Panc1 (cell line): ENCODE measurements around the gene SECISBP2. TPM values are rescaled to one million over a fixed set of nuclear protein-coding genes. Genes with fewer than 3 reads are reported as not detected.

Source experiments
- ATAC-seq: fragments of 200-7000 bp; cut with Tn5 transposase; 2 replicates; pipeline ENCODE4 v1.9.1; 2020; ENCODE audit warnings: mild to moderate bottlenecking, moderate library complexity
- BruUV-seq: library from RNA; stranded (reverse); fragments of 400-500 nt; replicated peaks from 2 replicates; lab custom pipeline; 2021; lab: Mats Ljungman, UMichigan
- CTCF ChIA-PET: fragments of 300-600 bp; sonication (Branson Sonifier 250); formaldehyde crosslinking; loops from one replicate; lab custom pipeline; 2022; ENCODE audit warnings: antibody characterized with exemption; lab: Charles Lee
- POLR2A ChIA-PET: fragments of 300-600 bp; sonication (Branson Sonifier 250); formaldehyde crosslinking; loops from one replicate; lab custom pipeline; 2022; ENCODE audit warnings: antibody characterized with exemption; lab: Charles Lee
- DNase-seq: peaks from one replicate; pipeline ENCODE4 v3.0.0-alpha.2; 2010; ENCODE audit warnings: low read depth, low spot score
- H3K27ac ChIP-seq: 2 replicates; pipeline ENCODE4 v1.5.1; 2011; ENCODE audit warnings: mild to moderate bottlenecking, low read length, inconsistent platforms
- H3K27me3 ChIP-seq: fragments of 200-500 bp; sonication (Bioruptor generic); 2 replicates; pipeline ENCODE4 v1.6.0; 2014; ENCODE audit warnings: low read length, inconsistent platforms; ENCODE audit not compliant: control insufficient read depth, insufficient read depth
- H3K36me3 ChIP-seq: fragments of 200-500 bp; sonication (Bioruptor generic); 2 replicates; pipeline ENCODE4 v1.5.1; 2014; ENCODE audit warnings: inconsistent platforms, mild to moderate bottlenecking, low read length, moderate library complexity; ENCODE audit not compliant: control insufficient read depth, insufficient read depth
- H3K4me1 ChIP-seq: 2 replicates; pipeline ENCODE4 v1.5.1; 2011; ENCODE audit warnings: inconsistent platforms, mild to moderate bottlenecking, low read length, moderate library complexity; ENCODE audit not compliant: control insufficient read depth, insufficient read depth
- H3K4me3 ChIP-seq, 2 experiments: 2 replicates each; pipeline ENCODE4 v1.5.1; 2011 to 2012; ENCODE audit warnings: low read depth in 2 of 2, low read length in 2 of 2, mild to moderate bottlenecking in 2 of 2, inconsistent platforms in 1 of 2, moderate library complexity in 1 of 2
- H3K9me3 ChIP-seq: fragments of 200-500 bp; sonication (Bioruptor generic); 2 replicates; pipeline ENCODE4 v1.5.1; 2014; ENCODE audit warnings: low read depth, mild to moderate bottlenecking, inconsistent platforms, low read length, moderate library complexity; ENCODE audit not compliant: control insufficient read depth, insufficient read depth
- POLR2AphosphoS5 ChIP-seq: IDR thresholded peaks from 2 replicates; pipeline ENCODE4 v1.6.1; 2012; ENCODE audit warnings: mild to moderate bottlenecking, low read depth, low read length, moderate library complexity
- REST ChIP-seq, 2 experiments: IDR thresholded peaks; 2 replicates each; pipeline ENCODE4 v1.6.1; 2011 to 2012; ENCODE audit warnings: low read depth in 2 of 2, control low read depth in 1 of 2, low read length in 1 of 2, mild to moderate bottlenecking in 1 of 2, moderate library complexity in 1 of 2; ENCODE audit not compliant: insufficient read depth in 1 of 2
- SIN3A ChIP-seq: IDR thresholded peaks from 2 replicates; pipeline ENCODE4 v1.6.1; 2012; ENCODE audit warnings: low read depth, mild to moderate bottlenecking, low read length, moderate library complexity, borderline replicate concordance; ENCODE audit not compliant: insufficient read depth
- TCF7L2 ChIP-seq: IDR thresholded peaks from 2 replicates; pipeline ENCODE4 v1.6.1; 2011; ENCODE audit warnings: mild to moderate bottlenecking, low read depth, low read length, inconsistent platforms
- in situ Hi-C: cut with HindIII; loops from 2 replicates; pipeline ENCODE4 v1.10.0; 2016; ENCODE audit warnings: low sequenced_read_pairs, low pct_unique_long_range_greater_than_20kb
- intact Hi-C: fragments of 100-400 bp; cut with micrococcal nuclease; formaldehyde crosslinking; loops from one replicate; pipeline ENCODE4 v1.10.0; 2022; ENCODE audit not compliant: unreplicated experiment
- total RNA-seq: library from RNA; stranded (reverse); gene quantifications from one replicate; pipeline ENCODE4 v1.2.1, GENCODE V29; 2021; ENCODE audit not compliant: unreplicated experiment
- TF ChIP-seq, protein P1 (sequence below): fragments of 450-650 bp; IDR thresholded peaks from 2 replicates; pipeline ENCODE4 v1.5.1; 2017; ENCODE audit warnings: mild to moderate bottlenecking

SECISBP2 gene
- total RNA-seq, 1 experiment from 2014 or later = 17.7 TPM

DNA sequence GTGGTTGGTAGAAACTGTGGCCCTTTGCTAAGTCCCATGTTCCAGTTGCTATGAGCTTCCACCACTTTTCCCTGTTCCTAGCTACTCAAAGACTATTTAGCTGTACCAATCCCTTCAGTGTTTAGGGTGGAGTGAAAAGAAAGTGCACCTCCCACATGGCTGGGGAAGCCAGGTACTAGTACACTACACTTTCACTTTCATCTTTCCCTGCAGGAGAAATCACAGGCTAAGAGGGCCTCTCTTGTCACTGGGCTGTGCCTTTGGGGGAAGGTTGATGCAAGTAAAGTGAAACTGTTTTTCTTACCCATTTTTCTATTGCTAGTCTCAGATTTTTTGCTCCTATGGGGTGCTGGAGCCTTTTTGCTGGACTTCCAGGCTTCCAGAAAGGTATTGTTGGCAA, 40.8 kb upstream of the SECISBP2 start:
- DNase-seq = no peak
- in situ Hi-C loops = no loop called here

DNA sequence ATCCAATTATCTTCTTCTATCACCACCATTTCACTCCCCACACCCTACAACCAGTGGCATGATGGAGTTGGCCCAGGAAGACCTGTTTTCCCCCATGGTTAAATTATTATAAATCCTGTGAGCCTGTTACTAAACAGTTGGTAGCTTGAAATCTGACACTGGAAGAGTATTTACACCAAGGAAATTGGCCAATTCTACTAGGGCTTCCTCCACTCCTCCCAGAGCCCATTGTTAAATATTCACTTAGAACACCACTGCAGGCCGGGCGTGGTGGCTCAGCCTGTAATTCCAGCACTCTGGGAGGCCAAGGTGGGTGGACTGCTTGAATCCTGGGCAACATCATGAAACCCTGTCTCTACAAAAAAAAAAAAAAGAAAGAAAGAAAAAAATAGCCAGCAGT, 39.7 kb upstream of the SECISBP2 start:
- in situ Hi-C loops (no loop called here), intact Hi-C loops (loop anchor here (5.0 to 10.0 kb wide), 2 partner anchors 96 to 254 kb away; no protein-coding TSS in a partner anchor)
- no peak for ATAC-seq
- BruUV-seq = no TSS peak
- ChIA-PET POLR2A (interaction anchor here (0.7 kb wide), 1 partner anchor 94 kb away, joined by 3 read pairs; no protein-coding TSS in a partner anchor), CTCF (interaction anchor here (0.6 to 0.7 kb wide), 3 partner anchors 21 to 699 kb away, joined by 3 to 4 read pairs (median 3); no protein-coding TSS in a partner anchor)
- no peaks in the 10 kb centered on the region for H3K36me3 ChIP-seq
- H3K27me3 ChIP-seq = no peaks in the 10 kb centered on the region
- no peak overlapping the region for H3K27ac ChIP-seq
- DNase-seq = no peak
- H3K4me1 ChIP-seq = no peaks in the 10 kb centered on the region
- no peak overlapping the region for H3K4me3 ChIP-seq
- H3K9me3 ChIP-seq = no peaks in the 10 kb centered on the region; the same call in 1 of the 2 replicates
- no peak for TF ChIP-seq SIN3A

More for the DNA sequence above, 40.8 kb upstream of the SECISBP2 start:
- H3K9me3 ChIP-seq = peaks cover 3% of the 10 kb centered on the region; the same call in 1 of the 2 replicates
- ChIA-PET POLR2A (no interaction called here), CTCF (no interaction called here)
- TF ChIP-seq TCF7L2 = no peak
- TF ChIP-seq SIN3A = no peak
- no peak for TF ChIP-seq REST (IDR thresholded peaks at IDR 0.05; ENCODE audit: insufficient read depth in 1 of 2, low read depth in 2 of 2, low read length in 1 of 2)
- TF ChIP-seq POLR2AphosphoS5 = no peak
- TF ChIP-seq, protein P1, sequence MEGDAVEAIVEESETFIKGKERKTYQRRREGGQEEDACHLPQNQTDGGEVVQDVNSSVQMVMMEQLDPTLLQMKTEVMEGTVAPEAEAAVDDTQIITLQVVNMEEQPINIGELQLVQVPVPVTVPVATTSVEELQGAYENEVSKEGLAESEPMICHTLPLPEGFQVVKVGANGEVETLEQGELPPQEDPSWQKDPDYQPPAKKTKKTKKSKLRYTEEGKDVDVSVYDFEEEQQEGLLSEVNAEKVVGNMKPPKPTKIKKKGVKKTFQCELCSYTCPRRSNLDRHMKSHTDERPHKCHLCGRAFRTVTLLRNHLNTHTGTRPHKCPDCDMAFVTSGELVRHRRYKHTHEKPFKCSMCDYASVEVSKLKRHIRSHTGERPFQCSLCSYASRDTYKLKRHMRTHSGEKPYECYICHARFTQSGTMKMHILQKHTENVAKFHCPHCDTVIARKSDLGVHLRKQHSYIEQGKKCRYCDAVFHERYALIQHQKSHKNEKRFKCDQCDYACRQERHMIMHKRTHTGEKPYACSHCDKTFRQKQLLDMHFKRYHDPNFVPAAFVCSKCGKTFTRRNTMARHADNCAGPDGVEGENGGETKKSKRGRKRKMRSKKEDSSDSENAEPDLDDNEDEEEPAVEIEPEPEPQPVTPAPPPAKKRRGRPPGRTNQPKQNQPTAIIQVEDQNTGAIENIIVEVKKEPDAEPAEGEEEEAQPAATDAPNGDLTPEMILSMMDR = no peak
- H3K27ac ChIP-seq = no peak overlapping the region
- H3K4me1 ChIP-seq = no peaks in the 10 kb centered on the region
- ATAC-seq = no peak
- no TSS peak for BruUV-seq
- intact Hi-C loops = loop anchor here (5.0 to 10.0 kb wide), 2 partner anchors 95 to 253 kb away; no protein-coding TSS in a partner anchor
- no peaks in the 10 kb centered on the region for H3K36me3 ChIP-seq
- no peak overlapping the region for H3K4me3 ChIP-seq
- H3K27me3 ChIP-seq = no peaks in the 10 kb centered on the region
